ENCODE data around the gene KCTD16. TPM values are rescaled to one million over a fixed set of nuclear protein-coding genes. Genes with fewer than 3 reads are reported as not detected.

Gene KCTD16
- total RNA-seq, 2 experiments from 2014 or later, result 0.19 to 0.32 TPM

DNA sequence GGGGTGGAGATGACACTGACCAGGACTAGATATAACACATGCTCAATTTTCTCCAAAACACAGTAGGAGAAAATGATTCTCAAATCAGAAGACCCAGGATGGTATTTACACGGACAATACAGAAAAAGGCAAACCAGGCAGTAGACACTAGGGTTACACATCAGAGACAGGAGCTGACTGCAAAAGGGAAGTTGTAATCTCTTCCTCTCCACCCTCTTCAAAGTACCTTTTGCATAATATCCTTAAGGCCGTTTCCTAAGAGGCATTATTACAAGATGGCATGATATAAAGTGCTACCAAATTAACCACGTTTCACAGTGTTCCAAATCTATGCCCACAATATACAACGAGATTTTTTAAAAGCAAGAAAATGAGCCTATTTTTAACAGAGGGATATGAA lies 39.4 kb upstream of the KCTD16 start:
- H3K27ac ChIP-seq (ENCODE audit: low read depth, low read length, poor library complexity, severe bottlenecking), result no peak overlapping the region
- BruUV-seq (replicated peaks), result no TSS peak
- ChIA-PET CTCF (ENCODE audit: unreplicated experiment) (no interaction called here), POLR2A (interaction anchor here (0.7 to 1.0 kb wide), 2 partner anchors 9 to 16 kb away, joined by 3 to 4 read pairs; no protein-coding TSS in a partner anchor)
- H3K36me3 ChIP-seq (ENCODE audit: insufficient read depth, low read length), result no peaks in the 10 kb centered on the region
- H3K4me1 ChIP-seq (ENCODE audit: insufficient read depth, low read length, poor library complexity, severe bottlenecking), result no peaks in the 10 kb centered on the region
- H4K20me1 ChIP-seq (ENCODE audit: insufficient read depth, low read length), result no peaks in the 10 kb centered on the region
- H3K9me3 ChIP-seq (ENCODE audit: low read length), result no peaks in the 10 kb centered on the region
- intact Hi-C loops (cut with micrococcal nuclease; ENCODE audit: unreplicated experiment), result no loop called here
- H2AFZ ChIP-seq (ENCODE audit: low read length), result no peak overlapping the region
- no peak for TF ChIP-seq EZH2phosphoT487 (IDR thresholded peaks at IDR 0.05; ENCODE audit: borderline replicate concordance, low read depth, low read length)
- no peak for TF ChIP-seq CTCF (conservative IDR thresholded peaks at IDR 0.05; ENCODE audit: low read length)
- no peaks in the 10 kb centered on the region for H3K79me2 ChIP-seq (ENCODE audit: insufficient read depth, low read depth, low read length)
- H3K4me3 ChIP-seq (ENCODE audit: low read depth, low read length, poor library complexity, severe bottlenecking), result no peak overlapping the region
- H3K4me2 ChIP-seq (ENCODE audit: low read length), result no peak overlapping the region
- H3K9me2 ChIP-seq (ENCODE audit: insufficient read depth, low read length), result no peaks in the 10 kb centered on the region
- DNase-seq (ENCODE audit: low spot score), result no peak

GRCh38 chr5:144133050-144133633 lies 37.5 kb upstream of the KCTD16 start:
- DNase-seq (ENCODE audit: low spot score), result no peak
- Histone ChIP-seq H2AFZ (ENCODE audit: low read length) (no peak overlapping the region), H3K4me1 (ENCODE audit: insufficient read depth, low read length, poor library complexity, severe bottlenecking) (no peaks in the 10 kb centered on the region), H3K9me3 (ENCODE audit: low read length) (no peaks in the 10 kb centered on the region), H3K79me2 (ENCODE audit: insufficient read depth, low read depth, low read length) (no peaks in the 10 kb centered on the region), H3K36me3 (ENCODE audit: insufficient read depth, low read length) (no peaks in the 10 kb centered on the region), H3K27ac (ENCODE audit: low read depth, low read length, poor library complexity, severe bottlenecking) (no peak overlapping the region), H3K4me2 (ENCODE audit: low read length) (no peak overlapping the region), H3K4me3 (ENCODE audit: low read depth, low read length, poor library complexity, severe bottlenecking) (no peak overlapping the region), H3K9me2 (ENCODE audit: insufficient read depth, low read length) (no peaks in the 10 kb centered on the region), H4K20me1 (ENCODE audit: insufficient read depth, low read length) (no peaks in the 10 kb centered on the region)
- TF ChIP-seq EZH2phosphoT487 (IDR thresholded peaks at IDR 0.05; ENCODE audit: borderline replicate concordance, low read depth, low read length) (no peak), CTCF (conservative IDR thresholded peaks at IDR 0.05; ENCODE audit: low read length) (no peak)
- intact Hi-C loops (cut with micrococcal nuclease; ENCODE audit: unreplicated experiment), result no loop called here
- BruUV-seq (replicated peaks), result no TSS peak
- ChIA-PET CTCF (ENCODE audit: unreplicated experiment) (no interaction called here), POLR2A (interaction anchor here (0.5 to 1.7 kb wide), 3 partner anchors 15 to 1612 kb away, joined by 3 to 4 read pairs (median 4); no protein-coding TSS in a partner anchor)

GRCh38 chr5:144134194-144134826 lies 36.4 kb upstream of the KCTD16 start:
- TF ChIP-seq CTCF (conservative IDR thresholded peaks at IDR 0.05; ENCODE audit: low read length) (no peak), EZH2phosphoT487 (IDR thresholded peaks at IDR 0.05; ENCODE audit: borderline replicate concordance, low read depth, low read length) (no peak)
- H3K4me3 ChIP-seq (ENCODE audit: low read depth, low read length, poor library complexity, severe bottlenecking), result no peak overlapping the region
- no TSS peak for BruUV-seq (replicated peaks)
- H3K4me1 ChIP-seq (ENCODE audit: insufficient read depth, low read length, poor library complexity, severe bottlenecking), result no peaks in the 10 kb centered on the region
- no peak overlapping the region for H3K27ac ChIP-seq (ENCODE audit: low read depth, low read length, poor library complexity, severe bottlenecking)
- H3K4me2 ChIP-seq (ENCODE audit: low read length), result no peak overlapping the region
- no peaks in the 10 kb centered on the region for H3K79me2 ChIP-seq (ENCODE audit: insufficient read depth, low read depth, low read length)
- POLR2A ChIA-PET, result interaction anchor here (1.7 kb wide), 1 partner anchor 13 kb away, joined by 4 read pairs; no protein-coding TSS in a partner anchor
- CTCF ChIA-PET (ENCODE audit: unreplicated experiment), result no interaction called here
- H3K9me2 ChIP-seq (ENCODE audit: insufficient read depth, low read length), result no peaks in the 10 kb centered on the region
- DNase-seq (ENCODE audit: low spot score), result no peak
- H4K20me1 ChIP-seq (ENCODE audit: insufficient read depth, low read length), result no peaks in the 10 kb centered on the region
- H3K36me3 ChIP-seq (ENCODE audit: insufficient read depth, low read length), result no peaks in the 10 kb centered on the region
- H3K9me3 ChIP-seq (ENCODE audit: low read length), result no peaks in the 10 kb centered on the region
- intact Hi-C loops (cut with micrococcal nuclease; ENCODE audit: unreplicated experiment), result no loop called here
- no peak overlapping the region for H2AFZ ChIP-seq (ENCODE audit: low read length)

Measured in OCI-LY7 (cell line).